ENCODE measurements around the gene CACNA2D1. TPM values are rescaled to one million over a fixed set of nuclear protein-coding genes. Genes with fewer than 3 reads are reported as not detected.

CACNA2D1 gene
- total RNA-seq, 3 donors from 2014 or later (not counting 1 experiment from before 2014, with no cell fraction given) = not detected

DNA sequence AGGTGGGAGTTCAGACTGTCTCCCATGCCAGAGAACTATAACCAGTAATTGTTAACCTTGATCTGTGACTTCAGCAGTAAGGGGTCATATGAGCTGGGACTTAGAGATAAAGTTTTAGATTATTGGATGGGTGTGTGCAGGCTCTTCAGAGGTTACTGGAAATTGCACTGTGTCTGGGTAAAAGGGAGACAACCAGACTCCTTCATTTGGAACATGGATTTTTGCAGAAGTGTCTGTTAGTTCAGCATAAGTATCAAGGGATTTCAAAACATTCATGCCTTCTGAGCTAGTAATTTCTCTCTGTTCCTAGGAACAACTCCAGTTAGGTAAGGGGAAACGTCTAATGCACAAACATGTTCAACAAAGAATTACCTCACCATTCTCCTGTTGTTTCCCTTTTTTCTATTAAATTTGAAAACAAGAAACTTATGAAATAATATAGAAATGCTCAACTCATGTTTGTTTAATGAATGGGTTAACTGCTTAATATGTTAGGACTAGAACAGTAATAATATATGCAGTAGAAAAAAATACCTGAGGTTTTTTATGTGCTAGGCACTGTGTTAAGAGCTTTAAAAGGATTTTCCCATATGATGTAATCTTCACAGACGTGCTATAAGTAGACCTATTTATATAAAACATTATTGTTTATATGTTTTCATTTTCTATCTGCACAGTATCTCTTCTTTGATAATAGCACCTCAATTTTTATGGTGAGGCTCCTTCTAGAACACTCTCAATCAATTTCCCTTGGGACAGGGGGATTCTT is 233.0 kb downstream of the CACNA2D1 start:
- Mint-ChIP-seq H3K4me3 (no peak overlapping the region), H3K27ac (no peak overlapping the region), H3K27me3 (ENCODE audit: low read depth in 2 of 2) (no peaks in the 10 kb centered on the region), H3K9me3 (peaks cover 12 to 13% of the 10 kb centered on the region in 2 donors), H3K36me3 (no peaks in the 10 kb centered on the region), H3K4me1 (no peaks in the 10 kb centered on the region)
- no CpG with 5 or more reads among the region's 2 CpGs for WGBS (ENCODE audit: insufficient coverage)
- Histone ChIP-seq H3K4me1 (ENCODE audit: control insufficient read depth, insufficient read depth, low read length) (no peaks in the 10 kb centered on the region), H3K27ac (ENCODE audit: low read length) (no peak overlapping the region), H3K36me3 (ENCODE audit: control insufficient read depth, insufficient read depth, low read length) (no peaks in the 10 kb centered on the region), H3K9me3 (ENCODE audit: control insufficient read depth, insufficient read depth, low read length) (no peaks in the 10 kb centered on the region), H3K4me3 (ENCODE audit: low read length) (no peak overlapping the region), H3K27me3 (ENCODE audit: control insufficient read depth, insufficient read depth, low read length) (no peaks in the 10 kb centered on the region)
- DNase-seq (no peak), ATAC-seq (no peak)
- TF ChIP-seq, protein P1, sequence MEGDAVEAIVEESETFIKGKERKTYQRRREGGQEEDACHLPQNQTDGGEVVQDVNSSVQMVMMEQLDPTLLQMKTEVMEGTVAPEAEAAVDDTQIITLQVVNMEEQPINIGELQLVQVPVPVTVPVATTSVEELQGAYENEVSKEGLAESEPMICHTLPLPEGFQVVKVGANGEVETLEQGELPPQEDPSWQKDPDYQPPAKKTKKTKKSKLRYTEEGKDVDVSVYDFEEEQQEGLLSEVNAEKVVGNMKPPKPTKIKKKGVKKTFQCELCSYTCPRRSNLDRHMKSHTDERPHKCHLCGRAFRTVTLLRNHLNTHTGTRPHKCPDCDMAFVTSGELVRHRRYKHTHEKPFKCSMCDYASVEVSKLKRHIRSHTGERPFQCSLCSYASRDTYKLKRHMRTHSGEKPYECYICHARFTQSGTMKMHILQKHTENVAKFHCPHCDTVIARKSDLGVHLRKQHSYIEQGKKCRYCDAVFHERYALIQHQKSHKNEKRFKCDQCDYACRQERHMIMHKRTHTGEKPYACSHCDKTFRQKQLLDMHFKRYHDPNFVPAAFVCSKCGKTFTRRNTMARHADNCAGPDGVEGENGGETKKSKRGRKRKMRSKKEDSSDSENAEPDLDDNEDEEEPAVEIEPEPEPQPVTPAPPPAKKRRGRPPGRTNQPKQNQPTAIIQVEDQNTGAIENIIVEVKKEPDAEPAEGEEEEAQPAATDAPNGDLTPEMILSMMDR (IDR thresholded peaks at IDR 0.05) = no peak
- intact Hi-C loops (cut with micrococcal nuclease) = no loop called here

DNA sequence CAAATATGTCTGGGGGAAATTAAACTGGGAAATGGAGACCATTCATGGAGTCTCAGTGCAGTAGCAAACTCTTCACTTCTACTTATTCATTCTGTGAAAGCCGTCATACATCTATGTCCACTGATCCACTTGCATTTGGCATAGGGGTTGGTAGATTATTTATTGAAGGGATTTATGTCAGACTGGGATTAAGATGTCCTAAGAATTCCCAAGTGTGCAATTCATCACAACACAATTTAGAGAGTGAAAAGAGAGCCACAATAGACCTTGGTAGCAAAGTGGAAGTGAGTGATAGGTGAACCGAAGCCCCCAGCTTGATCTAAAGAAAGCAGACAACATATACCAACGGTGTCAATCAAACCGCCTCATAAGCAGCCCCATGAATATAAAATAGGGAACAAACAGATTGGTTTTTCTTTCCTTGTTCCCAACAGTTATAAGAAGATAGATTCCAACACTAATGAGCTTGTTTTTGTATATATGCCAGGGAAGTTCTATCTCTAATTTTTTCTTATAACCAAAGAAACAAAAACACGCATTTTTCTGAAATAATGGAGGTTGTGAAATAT is 234.3 kb downstream of the CACNA2D1 start:
- Histone ChIP-seq H3K4me3 (ENCODE audit: low read length) (no peak overlapping the region), H3K4me1 (ENCODE audit: control insufficient read depth, insufficient read depth, low read length) (no peaks in the 10 kb centered on the region), H3K27me3 (ENCODE audit: control insufficient read depth, insufficient read depth, low read length) (no peaks in the 10 kb centered on the region), H3K36me3 (ENCODE audit: control insufficient read depth, insufficient read depth, low read length) (no peaks in the 10 kb centered on the region), H3K9me3 (ENCODE audit: control insufficient read depth, insufficient read depth, low read length) (no peaks in the 10 kb centered on the region), H3K27ac (ENCODE audit: low read length) (no peak overlapping the region)
- ATAC-seq (no peak), DNase-seq (no peak)
- no peaks in the 10 kb centered on the region for H3K36me3 Mint-ChIP-seq
- H3K9me3 Mint-ChIP-seq = peaks cover 8 to 9% of the 10 kb centered on the region in 2 donors
- H3K27me3 Mint-ChIP-seq (ENCODE audit: low read depth in 2 of 2) = no peaks in the 10 kb centered on the region
- no peak overlapping the region for H3K27ac Mint-ChIP-seq
- TF ChIP-seq, protein P1 (IDR thresholded peaks at IDR 0.05) = no peak
- WGBS (ENCODE audit: insufficient coverage) = no CpG with 5 or more reads among the region's 5 CpGs
- intact Hi-C loops (cut with micrococcal nuclease) = no loop called here
- no peak overlapping the region for H3K4me3 Mint-ChIP-seq
- no peaks in the 10 kb centered on the region for H3K4me1 Mint-ChIP-seq

- Mint-ChIP-seq H3K27ac (no peak overlapping the region), H3K4me3 (no peak overlapping the region), H3K36me3 (no peaks in the 10 kb centered on the region), H3K27me3 (ENCODE audit: low read depth in 2 of 2) (no peaks in the 10 kb centered on the region), H3K9me3 (peaks cover 2 to 6% of the 10 kb centered on the region in 2 donors), H3K4me1 (no peaks in the 10 kb centered on the region)
- no peak for ATAC-seq
- Histone ChIP-seq H3K9me3 (ENCODE audit: control insufficient read depth, insufficient read depth, low read length) (peaks cover 5% of the 10 kb centered on the region), H3K27ac (ENCODE audit: low read length) (no peak overlapping the region), H3K27me3 (ENCODE audit: control insufficient read depth, insufficient read depth, low read length) (no peaks in the 10 kb centered on the region), H3K36me3 (ENCODE audit: control insufficient read depth, insufficient read depth, low read length) (no peaks in the 10 kb centered on the region), H3K4me3 (ENCODE audit: low read length) (no peak overlapping the region), H3K4me1 (ENCODE audit: control insufficient read depth, insufficient read depth, low read length) (no peaks in the 10 kb centered on the region)
- no peak for DNase-seq
- intact Hi-C loops (cut with micrococcal nuclease) = no loop called here
- WGBS (ENCODE audit: insufficient coverage) = 83% methylated on average over 4 of the region's 4 CpGs
- TF ChIP-seq, protein P1 (IDR thresholded peaks at IDR 0.05) = no peak
Observed at GRCh38 chr7:82204694-82205093, 238.9 kb downstream of the CACNA2D1 start.
